Astrocyte of the spinal cord (primary cell): ENCODE measurements around the gene EPHB2.
"Not testable (repeated sequence)": the region's sequence is repeated elsewhere in the genome, so short reads cannot be mapped to it uniquely, and the experiment has no call there.

ENCODE experiments used
- DNase-seq: peaks from one replicate; pipeline ENCODE4 v3.0.0; 2011; ENCODE audit warnings: low read depth, low spot score
- H3K4me3 ChIP-seq: 2 replicates; pipeline ENCODE4 v1.5.1; 2011; ENCODE audit warnings: low read depth, mild to moderate bottlenecking, low read length, moderate library complexity
- CTCF ChIP-seq: IDR thresholded peaks from 2 replicates; pipeline ENCODE4 v1.5.1; 2012; ENCODE audit warnings: low read depth, mild to moderate bottlenecking, low read length, inconsistent platforms
- in situ Hi-C: cut with HindIII; loops from 2 replicates; pipeline ENCODE4 v1.10.0; 2017; ENCODE audit warnings: low sequenced_read_pairs

Gene EPHB2

DNA sequence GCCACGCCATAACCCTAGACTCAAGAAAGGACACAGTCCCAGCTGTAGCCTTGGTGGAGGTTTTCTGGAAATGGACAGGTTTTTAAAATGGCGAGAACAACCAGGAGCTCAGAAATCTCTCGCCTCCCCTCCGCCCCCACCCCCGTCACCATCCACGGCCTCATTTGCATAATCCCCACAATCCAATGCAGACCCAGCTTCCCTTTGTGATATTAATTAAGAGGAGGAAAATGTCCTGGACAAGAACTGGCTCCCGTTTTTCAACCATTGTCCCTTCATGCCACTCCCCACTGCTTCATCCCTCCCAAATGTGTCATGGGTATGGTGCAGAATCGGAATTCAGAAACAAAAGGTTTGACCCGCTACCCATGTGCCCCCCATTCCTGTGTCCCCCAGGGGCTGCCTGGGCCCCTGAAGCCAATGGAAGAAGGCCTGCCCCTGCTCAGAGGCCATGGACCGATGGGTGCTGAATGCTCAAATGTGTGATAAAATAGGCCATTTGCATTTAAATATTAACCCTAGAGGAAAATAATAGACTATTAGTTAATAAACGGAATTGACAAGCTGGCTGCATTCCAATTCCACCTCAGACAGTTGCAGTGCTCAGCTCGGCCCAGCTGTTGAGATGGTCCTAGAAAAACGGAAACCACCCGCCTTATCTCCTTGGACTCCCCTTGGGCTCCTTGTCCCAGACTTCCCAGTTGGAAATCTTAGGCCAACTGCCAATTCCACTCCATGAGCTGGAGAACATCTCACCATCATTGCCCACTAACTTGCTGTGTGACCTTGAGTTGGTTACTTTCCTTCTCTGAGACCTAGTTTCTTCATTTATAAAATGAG lies 10.7 kb upstream of the EPHB2 start:
- in situ Hi-C loops: loop anchor here (25.0 kb wide), 1 partner anchor 187 kb away; no protein-coding TSS in a partner anchor
- TF ChIP-seq CTCF: no peak

DNA sequence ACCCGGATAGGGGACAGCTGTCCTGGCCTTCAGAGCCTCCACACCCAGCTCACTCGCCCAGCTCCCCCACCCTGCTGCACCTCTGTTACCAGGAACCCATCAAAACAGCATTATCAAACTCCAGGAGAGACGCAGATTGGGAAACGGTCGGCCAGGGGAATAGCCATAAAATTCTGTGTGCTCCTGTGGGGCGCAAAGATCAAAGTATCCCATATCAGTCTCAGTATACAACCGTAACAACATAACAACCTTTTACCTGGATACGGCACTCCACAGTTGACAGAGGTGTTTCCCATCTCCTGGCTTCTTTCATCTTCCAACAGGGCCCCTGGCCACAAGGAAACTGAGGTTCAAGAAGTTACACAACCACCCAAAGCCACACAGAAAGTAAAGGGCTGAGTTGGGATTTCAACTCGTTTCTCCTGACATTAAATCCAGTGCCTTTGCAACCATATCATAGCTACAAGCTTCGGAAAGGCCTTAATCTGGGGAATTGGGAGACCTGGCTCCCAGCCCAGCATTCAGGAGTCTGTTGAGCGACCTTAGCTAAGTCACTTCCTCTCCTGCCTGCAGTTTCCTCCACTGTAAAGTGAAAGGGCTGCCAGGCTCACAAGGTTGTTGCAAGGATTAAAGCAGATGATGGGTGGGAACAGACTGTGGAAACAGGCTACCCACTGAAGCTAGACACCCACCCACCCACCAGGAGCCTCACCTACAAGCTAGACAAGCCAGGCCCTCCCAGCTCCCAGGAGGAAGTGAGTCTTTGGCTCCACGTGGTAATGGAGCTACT lies 8.1 kb upstream of the EPHB2 start:
- no peak overlapping the region for H3K4me3 ChIP-seq
- no peak for DNase-seq
- TF ChIP-seq CTCF: no peak
- in situ Hi-C loops: loop anchor here (25.0 kb wide), 1 partner anchor 185 kb away; no protein-coding TSS in a partner anchor

More for the DNA sequence above, 10.7 kb upstream of the EPHB2 start:
- DNase-seq: no peak
- no peak overlapping the region for H3K4me3 ChIP-seq

- DNase-seq: peak; percentile 79
- TF ChIP-seq CTCF: peak; percentile 89
- no peak overlapping the region for H3K4me3 ChIP-seq
- in situ Hi-C loops: loop anchor here (25.0 kb wide), 1 partner anchor 183 kb away; no protein-coding TSS in a partner anchor
Measured at GRCh38 chr1:22704440-22705067, 6.1 kb upstream of the EPHB2 start.

DNA sequence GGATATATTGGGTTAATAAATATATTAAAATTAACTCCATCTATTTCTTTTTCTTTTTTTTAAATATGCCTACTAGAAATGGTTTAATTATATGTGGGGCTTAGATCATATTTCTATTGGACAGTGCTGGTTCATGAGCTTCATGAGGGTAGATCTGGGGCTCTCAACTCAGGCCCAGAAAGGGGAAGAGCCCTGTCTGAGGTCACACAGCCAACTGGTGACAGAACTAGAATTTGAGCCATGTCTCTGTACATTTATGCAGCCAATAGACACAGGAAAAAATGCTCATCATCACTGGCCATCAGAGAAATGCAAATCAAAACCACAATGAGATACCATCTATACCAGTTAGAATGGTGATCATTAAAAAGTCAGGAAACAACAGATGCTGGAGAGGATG lies 5.1 kb upstream of the EPHB2 start:
- in situ Hi-C loops: loop anchor here (25.0 kb wide), 1 partner anchor 182 kb away; no protein-coding TSS in a partner anchor
- no peak for DNase-seq
- H3K4me3 ChIP-seq: no peak overlapping the region
- TF ChIP-seq CTCF: no peak

DNA sequence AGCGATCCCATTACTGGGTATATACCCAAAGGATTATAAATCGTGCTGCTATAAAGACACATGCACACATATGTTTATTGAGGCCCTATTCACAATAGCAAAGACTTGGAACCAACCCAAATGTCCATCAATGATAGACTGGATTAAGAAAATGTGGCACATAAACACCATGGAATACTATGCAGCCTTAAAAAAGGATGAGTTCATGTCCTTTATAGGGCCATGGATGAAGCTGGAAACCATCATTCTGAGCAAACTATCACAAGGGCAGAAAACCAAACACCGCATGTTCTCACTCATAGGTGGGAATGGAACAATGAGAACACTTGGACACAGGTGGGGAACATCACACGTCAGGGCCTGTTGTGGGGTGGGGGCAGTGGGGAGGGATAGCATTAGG lies 4.5 kb upstream of the EPHB2 start:
- DNase-seq, H3K4me3 ChIP-seq: not testable (repeated sequence)
- in situ Hi-C loops: loop anchor here (25.0 kb wide), 1 partner anchor 181 kb away; no protein-coding TSS in a partner anchor

GRCh38 chr1:22708777-22709176 lies 1.9 kb upstream of the EPHB2 start:
- no peak overlapping the region for H3K4me3 ChIP-seq
- TF ChIP-seq CTCF: no peak
- DNase-seq: no peak
- in situ Hi-C loops: loop anchor here (25.0 kb wide), 1 partner anchor 179 kb away; no protein-coding TSS in a partner anchor
